Fibroblast of skin of left quadriceps (primary cell): ENCODE data around the gene PRRT1.
A peak's percentile ranks its signal among the peaks of the same experiment; 100 is the strongest.
"Not testable (repeated sequence)": the region's sequence is repeated elsewhere in the genome, so short reads cannot be mapped to it uniquely, and the experiment has no call there.

ENCODE experiments used
- DNase-seq, 2 experiments: peaks; one replicate each; pipeline ENCODE4 v3.0.0-alpha.2; 2013; ENCODE audit warnings: low read depth in 2 of 2

Gene PRRT1

DNA sequence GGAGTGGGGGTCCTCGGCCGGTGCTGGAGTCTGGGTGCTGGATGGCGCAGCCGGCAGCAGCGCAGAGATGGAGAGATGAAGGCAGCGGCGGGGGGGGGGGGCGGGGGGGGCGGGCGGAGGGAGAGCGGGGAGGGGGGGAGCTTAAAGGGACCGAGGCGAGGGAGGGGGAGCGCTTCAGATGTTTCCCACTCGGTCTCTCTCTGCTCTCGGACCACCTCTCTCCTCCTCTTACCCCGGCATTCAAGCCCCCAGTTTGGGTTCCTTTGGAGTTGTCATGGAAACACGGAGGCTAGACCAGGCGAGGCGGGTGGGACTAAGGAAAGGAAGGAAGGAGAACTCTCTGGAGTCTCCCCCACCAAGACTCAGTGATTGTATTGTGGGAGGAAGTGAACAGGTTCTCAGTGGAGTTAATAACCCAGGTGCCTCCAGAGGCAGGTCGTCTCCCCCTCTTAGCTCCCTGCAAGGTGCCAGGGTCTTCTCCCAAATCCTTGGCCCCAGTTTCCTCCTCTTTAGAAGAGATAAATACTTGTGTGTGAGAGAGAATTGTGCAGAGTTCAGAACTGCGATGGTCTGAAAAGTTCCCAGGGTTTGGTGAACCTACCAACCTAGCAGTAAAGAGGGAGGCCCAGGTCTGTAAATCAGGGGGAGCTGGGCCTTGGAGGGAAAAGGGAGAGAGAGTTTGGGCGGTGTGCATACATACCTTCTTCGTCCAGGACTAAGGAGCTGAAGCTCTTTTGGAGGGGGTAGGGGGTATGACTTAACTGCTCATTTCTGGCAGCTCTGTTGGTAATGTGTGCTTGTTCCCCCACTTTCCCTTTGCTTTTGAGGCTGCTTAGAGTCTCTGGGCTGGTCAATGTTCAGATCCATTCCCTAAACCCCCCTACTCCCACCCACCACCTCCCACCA is at the start of gene PRRT1:
TSS of gene PRRT1 (minus strand) at position 77 of the 906 bp plus-strand sequence. CDS start 112 bp downstream, outside the sequence.
- no peak for DNase-seq

- no peak for DNase-seq
Observed at GRCh38 chr6:32200711-32201475, 49.2 kb upstream of the PRRT1 start.

DNA sequence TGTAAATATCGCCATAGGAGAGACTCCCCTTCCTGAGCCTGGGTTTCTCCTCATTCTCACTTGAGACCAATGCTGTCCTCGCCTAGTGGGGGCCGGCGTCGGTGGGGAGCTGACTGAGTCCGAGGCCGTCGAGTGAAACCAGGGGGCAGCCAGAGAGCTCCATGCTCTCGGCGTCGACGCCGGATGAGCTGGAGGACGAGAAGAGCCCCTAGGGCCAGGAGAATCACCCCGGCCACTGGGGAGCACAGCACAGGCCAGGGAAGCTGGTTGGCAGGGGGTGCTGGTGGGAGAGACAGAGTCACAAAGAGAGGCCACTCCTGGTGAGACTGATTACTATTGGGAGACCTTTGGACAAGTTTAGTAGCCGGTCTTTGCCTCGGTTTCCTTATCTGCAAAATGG is 47.1 kb upstream of the PRRT1 start:
- DNase-seq = no peak

DNA sequence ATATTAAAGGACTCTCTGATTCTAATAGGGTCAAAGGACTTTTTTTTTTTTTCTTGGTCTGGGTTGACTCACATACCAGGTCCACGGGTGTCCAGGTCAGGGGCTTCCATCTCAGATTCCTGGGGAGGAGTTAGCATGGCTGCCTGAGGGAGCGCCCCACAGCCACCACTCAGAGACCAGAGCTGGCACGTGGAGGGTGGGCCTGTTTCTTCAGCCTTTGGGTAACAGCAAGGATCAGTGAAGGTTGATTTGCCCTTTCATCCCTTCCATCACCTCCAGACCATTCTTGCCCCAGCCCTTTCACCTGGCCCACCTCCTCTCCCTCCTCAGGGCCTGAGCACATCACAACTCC is 46.6 kb upstream of the PRRT1 start:
- DNase-seq = no peak

GRCh38 chr6:32196682-32197616 is 45.2 kb upstream of the PRRT1 start:
- DNase-seq = no peak

DNA sequence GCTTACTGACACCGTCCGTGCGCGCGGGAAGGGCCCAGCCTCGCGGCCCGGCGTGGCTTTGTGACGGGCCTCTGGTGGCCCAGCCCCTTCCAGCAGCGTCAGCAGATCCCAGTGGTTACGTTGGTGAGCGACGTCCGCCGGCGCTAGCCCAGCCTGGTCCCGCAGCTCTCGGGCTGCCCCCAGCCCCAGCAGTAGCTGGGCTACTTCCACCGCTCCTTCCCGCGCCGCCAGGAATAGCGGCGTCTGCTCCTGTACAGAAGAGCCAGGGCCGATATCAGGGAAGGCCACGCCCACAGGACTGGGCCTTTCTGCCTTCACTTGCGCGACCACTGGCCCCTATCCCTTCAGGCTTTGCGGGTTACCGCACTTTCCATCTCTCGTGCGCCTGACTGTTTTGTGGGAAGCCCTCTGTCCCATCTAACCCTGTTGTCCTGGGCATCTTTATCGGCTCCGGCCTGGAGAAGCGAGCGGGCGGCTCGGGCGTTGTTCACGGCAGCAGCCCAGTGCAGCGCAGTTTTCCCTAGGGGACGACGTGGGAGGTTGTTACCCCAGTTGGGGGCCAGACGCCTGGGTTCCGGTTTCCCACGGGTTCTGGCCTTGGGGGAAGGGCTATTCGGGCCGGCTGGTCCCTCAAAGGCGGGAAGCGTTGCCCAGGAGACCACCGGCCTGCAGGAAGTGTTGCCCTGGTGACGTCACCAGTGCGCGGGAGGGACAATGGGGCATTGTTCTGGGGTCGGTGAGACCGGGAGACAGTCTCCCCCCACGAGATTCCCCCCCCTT is 44.4 kb upstream of the PRRT1 start:
- DNase-seq = peak; percentile 53 to 59

DNA sequence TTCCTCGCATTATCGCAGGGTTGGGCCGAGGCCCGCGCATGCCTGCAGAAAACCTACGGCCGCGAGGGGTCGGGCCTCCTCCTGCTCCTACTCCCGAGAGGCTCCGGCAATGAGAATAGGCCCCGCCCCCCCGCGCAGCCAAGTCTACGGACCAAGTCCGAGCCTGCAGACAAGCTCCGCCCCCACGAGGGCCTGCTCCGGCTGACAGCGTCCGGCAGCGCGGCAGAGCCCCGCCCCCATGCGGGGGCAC is 43.8 kb upstream of the PRRT1 start:
- peak; percentile 99 for DNase-seq

DNA sequence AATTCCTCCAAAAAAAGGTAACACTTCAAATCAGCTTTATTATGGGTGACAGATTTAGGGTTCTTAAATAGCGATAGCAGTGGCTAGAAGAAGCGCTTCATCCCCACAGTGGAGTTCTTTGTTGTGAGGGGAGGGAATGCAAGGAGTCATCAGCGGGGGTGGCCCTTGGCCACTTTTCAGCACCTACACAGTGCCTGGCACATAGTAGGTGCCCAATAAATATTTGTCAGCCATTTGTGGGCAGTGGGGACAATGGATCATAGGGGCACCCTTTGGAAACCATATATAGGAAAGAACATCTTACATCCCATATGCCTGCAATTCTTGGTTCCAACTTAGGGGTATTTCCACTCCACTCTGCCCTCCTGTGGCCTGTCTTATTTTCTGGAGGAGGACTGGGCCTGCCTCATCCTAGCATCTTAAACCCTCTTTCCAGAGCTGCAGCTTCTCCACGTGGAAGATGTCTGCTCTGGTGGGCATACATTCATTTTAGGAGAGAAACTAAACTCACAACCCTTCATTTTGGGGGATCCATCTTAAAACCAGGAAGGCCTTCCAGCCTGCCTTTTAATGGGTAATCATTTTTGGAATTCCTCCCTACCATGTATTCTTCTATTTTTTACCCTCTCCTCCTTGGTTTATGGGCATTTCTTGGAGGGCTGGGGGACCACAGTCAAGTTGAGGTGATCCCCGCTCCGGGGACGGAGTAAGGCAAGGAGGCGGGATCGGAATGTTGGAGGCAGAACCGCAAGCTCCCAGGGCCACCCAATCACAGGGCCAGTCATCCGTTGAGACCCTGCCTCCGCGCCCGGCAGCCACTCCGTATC is 43.3 kb upstream of the PRRT1 start:
- DNase-seq = peak in 1 of 2 experiments; percentile 26

GRCh38 chr6:32194388-32194787 is 42.6 kb upstream of the PRRT1 start:
- no peak for DNase-seq

DNA sequence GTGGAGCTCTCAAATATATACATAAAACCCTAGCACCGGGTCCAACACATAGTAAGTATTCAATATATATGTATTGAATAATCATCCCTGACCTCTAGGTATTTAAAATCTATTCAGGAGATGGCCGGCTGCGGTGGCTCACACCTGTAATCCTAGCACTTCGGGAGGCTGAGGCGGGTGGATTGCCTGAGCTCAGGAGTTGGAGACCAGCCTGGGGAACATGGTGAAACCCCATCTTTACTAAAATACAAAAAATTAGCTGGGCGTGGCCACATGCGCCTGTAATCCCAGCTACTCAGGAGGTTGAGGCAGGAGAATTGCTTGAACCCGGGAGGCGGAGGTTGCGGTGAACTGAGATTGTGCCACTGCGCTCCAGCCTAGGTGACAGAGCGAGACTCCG is 41.4 kb upstream of the PRRT1 start:
- DNase-seq = not testable (repeated sequence)

- peak; percentile 36 to 37 for DNase-seq
Observed at GRCh38 chr6:32192608-32193039, 40.9 kb upstream of the PRRT1 start, which contains the start of gene GPSM3. Gene GPSM3 (minus strand): TSS chr6:32192643. CDS start chr6:32192513, 130 bp downstream.

DNA sequence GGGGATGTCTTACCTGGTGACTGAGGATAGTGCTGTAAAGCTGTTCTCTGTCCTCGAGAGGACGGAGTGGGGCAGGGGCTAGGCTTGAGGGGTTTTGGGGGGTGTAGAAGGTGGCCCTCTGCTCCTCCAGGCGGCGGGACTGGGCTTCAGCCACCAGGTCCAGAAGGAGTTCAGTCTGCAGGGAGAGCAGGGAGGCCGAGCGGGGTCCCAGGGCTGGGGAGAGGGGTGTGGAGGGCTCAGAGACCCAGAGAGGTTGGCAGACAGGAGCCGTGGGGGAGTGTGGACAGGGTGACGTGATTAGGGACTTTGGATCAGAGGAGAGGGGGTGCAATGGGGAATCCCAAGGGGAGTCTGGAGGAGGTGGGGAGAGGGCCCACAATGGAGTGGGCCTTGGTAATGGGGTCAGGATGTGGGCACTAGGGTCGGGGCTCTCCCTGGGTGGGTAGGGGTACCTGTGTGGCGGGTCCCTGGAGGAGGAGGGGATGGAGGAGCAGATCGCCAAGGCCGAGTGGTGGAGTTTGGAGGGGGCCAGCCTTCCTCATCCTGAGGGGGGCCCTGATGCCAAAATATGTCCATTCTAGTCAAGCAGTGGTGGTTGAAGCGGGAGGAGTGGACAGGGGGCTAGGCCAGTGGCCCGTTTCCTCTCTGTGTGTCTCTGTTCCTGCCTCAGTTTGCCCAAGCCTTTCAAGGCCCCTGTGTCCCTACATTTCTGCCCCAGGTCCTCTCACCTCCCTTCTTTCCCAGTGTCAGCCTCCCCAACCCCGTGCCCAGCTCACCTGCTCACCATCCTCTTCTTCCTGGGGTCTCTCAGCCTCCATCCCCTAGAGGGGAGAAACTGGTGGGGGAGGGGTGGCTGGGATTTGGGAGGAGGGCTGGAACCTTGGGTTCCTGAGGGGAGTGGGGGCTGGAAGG is 40.2 kb upstream of the PRRT1 start:
- DNase-seq = no peak

GRCh38 chr6:32190911-32191677 is 39.4 kb upstream of the PRRT1 start:
- DNase-seq = no peak

- DNase-seq = peak; percentile 85 to 87
Observed at GRCh38 chr6:32190054-32190851, 38.5 kb upstream of the PRRT1 start, which contains the start of gene PBX2. Gene PBX2 (minus strand): TSS chr6:32190202. CDS start chr6:32189915, 287 bp downstream.

DNA sequence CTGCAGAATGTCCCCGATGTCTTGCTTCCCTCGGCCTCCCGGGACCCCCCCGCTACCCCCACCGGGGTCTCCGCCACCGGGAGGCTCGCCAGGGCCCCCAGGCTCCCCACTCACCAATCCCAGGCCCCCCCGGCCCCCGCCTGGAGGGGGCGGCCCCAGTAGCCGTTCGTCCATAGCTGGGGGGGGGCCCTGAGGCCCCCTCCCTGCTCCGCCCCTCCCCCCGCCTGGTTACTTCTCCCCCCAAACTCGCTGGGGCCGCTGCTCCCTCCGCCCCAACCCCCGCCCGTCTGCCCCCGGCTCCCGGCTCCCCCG is 38.0 kb upstream of the PRRT1 start:
- no peak for DNase-seq

DNA sequence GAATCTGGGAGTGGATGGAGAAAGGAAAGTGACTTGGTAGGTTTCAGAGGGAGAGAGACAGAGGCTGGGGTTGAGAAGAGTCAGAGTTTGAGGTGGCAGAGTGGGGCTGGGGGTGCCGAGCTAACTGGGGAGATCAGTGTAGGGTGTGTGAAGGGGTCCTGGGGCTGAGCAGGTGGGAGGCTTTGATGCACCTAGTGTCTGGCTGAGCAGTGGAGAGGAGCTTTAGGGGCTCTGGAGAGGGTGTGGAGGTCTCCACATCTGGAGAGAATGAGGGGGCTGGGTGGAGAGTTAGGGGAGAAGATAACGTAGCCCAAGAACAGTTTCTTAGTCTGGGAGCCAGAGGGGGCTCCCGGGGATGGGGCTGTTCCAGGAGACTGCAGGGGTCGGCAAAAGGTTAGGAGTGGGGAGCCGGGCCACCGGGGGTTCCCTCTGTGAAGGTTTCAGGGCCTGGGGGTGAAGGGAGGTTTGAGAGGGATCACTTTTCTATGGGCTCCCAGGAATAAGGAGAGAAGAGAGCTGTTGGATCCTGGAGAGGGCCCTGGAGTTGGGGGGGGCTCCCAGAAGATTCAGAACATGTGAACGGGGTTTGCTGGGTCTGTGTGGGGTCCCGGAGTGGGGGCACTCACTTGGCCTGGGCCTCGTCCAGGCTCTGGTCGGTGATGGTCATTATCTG is 37.5 kb upstream of the PRRT1 start:
- DNase-seq = no peak
